ENCODE results near the gene CDPF1. TPM values are rescaled to one million over a fixed set of nuclear protein-coding genes. Genes with fewer than 3 reads are reported as not detected.
A peak's percentile ranks its signal among the peaks of the same experiment; 100 is the strongest.
"Not testable (repeated sequence)": the region's sequence is repeated elsewhere in the genome, so short reads cannot be mapped to it uniquely, and the experiment has no call there.

Gene CDPF1
- total RNA-seq, 1 donor from 2014 or later = 9.6 TPM

GRCh38 chr22:46281866-46282678 lies 32.0 kb upstream of the CDPF1 start:
- no peak for DNase-seq (ENCODE audit: low spot score)

- peak; percentile 24 for DNase-seq (ENCODE audit: low spot score)
Observed at GRCh38 chr22:46280999-46281623, 31.0 kb upstream of the CDPF1 start.

GRCh38 chr22:46280063-46280817 lies 30.1 kb upstream of the CDPF1 start:
- no peak for DNase-seq (ENCODE audit: low spot score)

GRCh38 chr22:46278656-46279645 lies 28.9 kb upstream of the CDPF1 start:
- DNase-seq (ENCODE audit: low spot score) = no peak

GRCh38 chr22:46276563-46276962 lies 26.5 kb upstream of the CDPF1 start:
- DNase-seq (ENCODE audit: low spot score) = no peak

GRCh38 chr22:46275455-46276122 lies 25.5 kb upstream of the CDPF1 start:
- DNase-seq (ENCODE audit: low spot score) = no peak

GRCh38 chr22:46274381-46274780 lies 24.3 kb upstream of the CDPF1 start:
- no peak for DNase-seq (ENCODE audit: low spot score)

- no peak for DNase-seq (ENCODE audit: low spot score)
Observed at GRCh38 chr22:46273432-46274148, 23.5 kb upstream of the CDPF1 start.

- DNase-seq (ENCODE audit: low spot score) = no peak
Observed at GRCh38 chr22:46272762-46273431, 22.8 kb upstream of the CDPF1 start.

- DNase-seq (ENCODE audit: low spot score) = no peak
Observed at GRCh38 chr22:46272196-46272595, 22.1 kb upstream of the CDPF1 start.

GRCh38 chr22:46269564-46269963 lies 19.5 kb upstream of the CDPF1 start:
- no peak for DNase-seq (ENCODE audit: low spot score)

- DNase-seq (ENCODE audit: low spot score) = peak; percentile 93
Observed at GRCh38 chr22:46267431-46268279, 17.6 kb upstream of the CDPF1 start, which contains the start of gene TTC38. Gene TTC38, plus strand, starts transcription at chr22:46268008. Its CDS starts 32 bp downstream, at chr22:46268040.

- DNase-seq (ENCODE audit: low spot score) = not testable (repeated sequence)
Observed at GRCh38 chr22:46265627-46266026, 15.5 kb upstream of the CDPF1 start.

- peak; percentile 65 for DNase-seq (ENCODE audit: low spot score)
Observed at GRCh38 chr22:46264520-46264919, 14.4 kb upstream of the CDPF1 start.

GRCh38 chr22:46263216-46263590 lies 13.1 kb upstream of the CDPF1 start, which contains the start of gene PKDREJ:
Gene PKDREJ, minus strand, starts transcription at chr22:46263343. Its CDS starts 21 bp downstream, at chr22:46263322.
- DNase-seq (ENCODE audit: low spot score) = no peak

- DNase-seq (ENCODE audit: low spot score) = peak; percentile 74
Observed at GRCh38 chr22:46262449-46263215, 12.5 kb upstream of the CDPF1 start.

- DNase-seq (ENCODE audit: low spot score) = no peak
Observed at GRCh38 chr22:46260038-46260437, 9.9 kb upstream of the CDPF1 start.

GRCh38 chr22:46259374-46259773 lies 9.3 kb upstream of the CDPF1 start:
- DNase-seq (ENCODE audit: low spot score) = no peak

Measured in mucosa of gallbladder (tissue), 1 donor.